OCI-LY3 (cell line): Measurements from ENCODE around the gene SLX9.

Source experiments
- H2AFZ ChIP-seq: fragments of 200-600, 300-600 bp; shearing (Covaris generic); 2 replicates; pipeline ENCODE4 v1.6.0; 2014; ENCODE audit warnings: antibody characterized with exemption, low read depth, low read length
- H3K27ac ChIP-seq: fragments of 200-600, 300-600 bp; sonication (generic); 2 replicates; pipeline ENCODE4 v1.5.1; 2014; ENCODE audit warnings: mild to moderate bottlenecking, low read length, moderate library complexity, mixed read lengths
- H3K27me3 ChIP-seq: fragments of 200-600, 300-600 bp; sonication (generic); 2 replicates; pipeline ENCODE4 v1.6.1; 2014; ENCODE audit warnings: low read depth, low read length, mixed read lengths
- H3K36me3 ChIP-seq: fragments of 200-600, 300-600 bp; sonication (generic); replicated peaks from 2 replicates; pipeline ENCODE3; 2014; ENCODE audit warnings: low read depth, low read length, mixed read lengths
- H3K4me1 ChIP-seq: fragments of 300-600, 200-600 bp; sonication (generic); 2 replicates; pipeline ENCODE4 v1.6.1; 2014; ENCODE audit warnings: low read length, mixed read lengths
- H3K4me2 ChIP-seq: fragments of 200-600, 300-600 bp; sonication (generic); 2 replicates; pipeline ENCODE4 v1.6.1; 2014; ENCODE audit warnings: low read length, mixed read lengths
- H3K4me3 ChIP-seq: fragments of 300-600, 200-600 bp; sonication (generic); 2 replicates; pipeline ENCODE4 v1.5.1; 2014; ENCODE audit warnings: antibody characterized with exemption, mild to moderate bottlenecking, low read length, moderate library complexity
- H3K79me2 ChIP-seq: fragments of 300-600, 200-600 bp; shearing (Covaris generic); 2 replicates; pipeline ENCODE4 v1.6.1; 2014; ENCODE audit warnings: mild to moderate bottlenecking, low read length, mixed read lengths
- H3K9ac ChIP-seq: fragments of 300-600, 200-600 bp; shearing (Covaris generic); 2 replicates; pipeline ENCODE4 v1.6.0; 2014; ENCODE audit warnings: mild to moderate bottlenecking, low read length, moderate library complexity
- H3K9me3 ChIP-seq: fragments of 200-600, 300-600 bp; shearing (Covaris generic); 2 replicates; pipeline ENCODE4 v1.6.1; 2014; ENCODE audit warnings: low read length, mixed read lengths; ENCODE audit not compliant: insufficient read depth
- H4K20me1 ChIP-seq: fragments of 200-600, 300-600 bp; sonication (generic); 2 replicates; pipeline ENCODE4 v1.6.1; 2016; ENCODE audit warnings: low read length, mixed read lengths; ENCODE audit not compliant: insufficient read depth
- CTCF ChIP-seq: fragments of 200-600, 300-600 bp; sonication (generic); IDR thresholded peaks from 2 replicates; pipeline ENCODE4 v1.5.1; 2014; ENCODE audit warnings: antibody characterized with exemption, low read length, low read depth
- EZH2phosphoT487 ChIP-seq: fragments of 200-600 bp; shearing (Covaris generic); IDR thresholded peaks from 2 replicates; pipeline ENCODE4 v1.6.1; 2018; ENCODE audit warnings: antibody characterized with exemption, mixed run types, low read depth

SLX9 gene

GRCh38 chr21:44891631-44892031 lies 48.2 kb upstream of the SLX9 start:
- H3K4me3 ChIP-seq = no peak overlapping the region
- TF ChIP-seq EZH2phosphoT487 (no peak), CTCF (no peak)
- no peaks in the 10 kb centered on the region for H4K20me1 ChIP-seq
- no peak overlapping the region for H3K27ac ChIP-seq
- H3K4me1 ChIP-seq = no peaks in the 10 kb centered on the region
- no peaks in the 10 kb centered on the region for H3K79me2 ChIP-seq
- H3K27me3 ChIP-seq = no peaks in the 10 kb centered on the region
- no peak overlapping the region for H3K4me2 ChIP-seq
- no peaks in the 10 kb centered on the region for H3K9me3 ChIP-seq
- no peaks in the 10 kb centered on the region for H3K36me3 ChIP-seq
- H2AFZ ChIP-seq = no peak overlapping the region
- no peak overlapping the region for H3K9ac ChIP-seq

GRCh38 chr21:44892095-44892494 lies 47.7 kb upstream of the SLX9 start:
- Histone ChIP-seq H3K36me3 (no peaks in the 10 kb centered on the region), H3K4me2 (no peak overlapping the region), H3K79me2 (no peaks in the 10 kb centered on the region), H3K4me1 (no peaks in the 10 kb centered on the region), H3K27ac (no peak overlapping the region), H3K9me3 (no peaks in the 10 kb centered on the region), H3K4me3 (no peak overlapping the region), H3K27me3 (no peaks in the 10 kb centered on the region), H3K9ac (no peak overlapping the region), H2AFZ (no peak overlapping the region), H4K20me1 (no peaks in the 10 kb centered on the region)
- TF ChIP-seq EZH2phosphoT487 = no peak
- TF ChIP-seq CTCF = no peak

- H3K4me3 ChIP-seq = no peak overlapping the region
- TF ChIP-seq CTCF = peak; percentile 81
- no peak for TF ChIP-seq EZH2phosphoT487
- no peaks in the 10 kb centered on the region for H4K20me1 ChIP-seq
- no peak overlapping the region for H3K9ac ChIP-seq
- H3K4me2 ChIP-seq = no peak overlapping the region
- H3K36me3 ChIP-seq = no peaks in the 10 kb centered on the region
- H2AFZ ChIP-seq = no peak overlapping the region
- H3K4me1 ChIP-seq = no peaks in the 10 kb centered on the region
- no peaks in the 10 kb centered on the region for H3K27me3 ChIP-seq
- H3K27ac ChIP-seq = no peak overlapping the region
- no peaks in the 10 kb centered on the region for H3K9me3 ChIP-seq
- H3K79me2 ChIP-seq = no peaks in the 10 kb centered on the region
Measured at GRCh38 chr21:44892536-44893277, 47.1 kb upstream of the SLX9 start.

- Histone ChIP-seq H4K20me1 (no peaks in the 10 kb centered on the region), H2AFZ (no peak overlapping the region), H3K9me3 (no peaks in the 10 kb centered on the region), H3K9ac (no peak overlapping the region), H3K27me3 (no peaks in the 10 kb centered on the region), H3K4me3 (no peak overlapping the region), H3K27ac (no peak overlapping the region), H3K4me2 (no peak overlapping the region), H3K36me3 (no peaks in the 10 kb centered on the region), H3K4me1 (no peaks in the 10 kb centered on the region), H3K79me2 (no peaks in the 10 kb centered on the region)
- no peak for TF ChIP-seq EZH2phosphoT487
- TF ChIP-seq CTCF = no peak
Measured at GRCh38 chr21:44893278-44893556, 46.6 kb upstream of the SLX9 start.
